B cell (primary cell): ENCODE results near the gene SH3D19. TPM values are rescaled to one million over a fixed set of nuclear protein-coding genes. Genes with fewer than 3 reads are reported as not detected.

Source experiments
- ATAC-seq: fragments of 200-7000 bp; cut with Tn5 transposase; one replicate; pipeline ENCODE4 v1.10.0; 2021; ENCODE audit warnings: low read depth, mild to moderate bottlenecking, moderate number of reproducible peaks, moderate library complexity
- CTCF ChIA-PET: fragments of 350-600 bp; sonication (Branson Sonifier 250); formaldehyde crosslinking; loops from one replicate; lab custom pipeline; 2021; ENCODE audit warnings: antibody characterized with exemption, inconsistent platforms; lab: Charles Lee
- POLR2A ChIA-PET: fragments of 350-600 bp; sonication (Branson Sonifier 250); formaldehyde crosslinking; loops from one replicate; lab custom pipeline; 2021; ENCODE audit warnings: antibody characterized with exemption; lab: Charles Lee
- DNase-seq: peaks from one replicate; pipeline ENCODE4 v3.0.0; 2013
- H2AFZ ChIP-seq: 2 replicates; pipeline ENCODE4 v1.6.1; 2012; ENCODE audit warnings: mild to moderate bottlenecking, low read depth, low read length; ENCODE audit not compliant: insufficient read depth, poor library complexity, severe bottlenecking
- H3K27ac ChIP-seq, 2 donors: 1 replicate in 1 of 2; 2 replicates in 1 of 2; pipeline ENCODE4 v1.5.1; 2012 to 2013; ENCODE audit warnings: low read length in 2 of 2, mild to moderate bottlenecking in 2 of 2, moderate library complexity in 1 of 2
- H3K27me3 ChIP-seq, 4 experiments: fragments of 200-600 bp in 1 of 4; sonication (generic) in 1 of 4; replicated peaks in 1 of 4; 1 replicate in 2 of 4; 2 replicates in 2 of 4; pipeline versions ENCODE4 v1.6.1 to v1.7.0; 2013 to 2016; ENCODE audit warnings: low read length in 3 of 4, mild to moderate bottlenecking in 2 of 4, mixed read lengths in 1 of 4, moderate library complexity in 1 of 4; ENCODE audit not compliant: insufficient read depth in 4 of 4, control insufficient read depth in 3 of 4; ENCODE audit errors: control extremely low read depth in 1 of 4
- H3K36me3 ChIP-seq, 2 experiments: replicated peaks in 1 of 2; 1 replicate in 1 of 2; 2 replicates in 1 of 2; pipeline versions ENCODE4 v1.6.1 to v1.7.1; 2013; ENCODE audit warnings: low read length in 1 of 2; ENCODE audit not compliant: insufficient read depth in 2 of 2, control insufficient read depth in 1 of 2; ENCODE audit errors: control extremely low read depth in 1 of 2, extremely low read depth in 1 of 2
- H3K4me1 ChIP-seq, 2 donors: fragments of 200-600 bp in 1 of 2; sonication (generic) in 1 of 2; 1 replicate in 1 of 2; 2 replicates in 1 of 2; pipeline versions ENCODE4 v1.5.1 to v1.6.1; 2013 to 2017; ENCODE audit warnings: low read length in 2 of 2; ENCODE audit not compliant: control insufficient read depth in 2 of 2, insufficient read depth in 2 of 2
- H3K4me2 ChIP-seq: replicated peaks from 2 replicates; pipeline ENCODE3; 2012; ENCODE audit warnings: mild to moderate bottlenecking, low read depth, low read length; ENCODE audit not compliant: poor library complexity, severe bottlenecking
- H3K4me3 ChIP-seq, 5 experiments: fragments of 200-600 bp in 1 of 5; sonication (generic) in 1 of 5; 1 replicate in 3 of 5; 2 replicates in 2 of 5; pipeline versions ENCODE4 v1.5.1 to v1.7.0; 2011 to 2016; ENCODE audit warnings: low read length in 4 of 5, mild to moderate bottlenecking in 4 of 5, low read depth in 2 of 5, control low read depth in 1 of 5, moderate library complexity in 1 of 5; ENCODE audit not compliant: insufficient read depth in 1 of 5; ENCODE audit errors: control extremely low read depth in 1 of 5, extremely low read depth in 1 of 5
- H3K79me2 ChIP-seq: fragments of 200-600 bp; sonication (generic); one replicate; pipeline ENCODE4 v1.6.0; 2016; ENCODE audit warnings: low read length; ENCODE audit not compliant: control insufficient read depth, insufficient read depth
- H3K9ac ChIP-seq: fragments of 200-600 bp; sonication (generic); 2 replicates; pipeline ENCODE4 v1.6.1; 2017; ENCODE audit warnings: mild to moderate bottlenecking, low read length, moderate library complexity
- H3K9me3 ChIP-seq, 3 donors: one replicate each; pipeline versions ENCODE4 v1.6.1 to v1.7.1; 2013; ENCODE audit warnings: low read length in 2 of 3; ENCODE audit not compliant: control insufficient read depth in 2 of 3, insufficient read depth in 1 of 3; ENCODE audit errors: control extremely low read depth in 1 of 3
- H4K20me1 ChIP-seq: 2 replicates; pipeline ENCODE4 v1.6.0; 2012; ENCODE audit warnings: mild to moderate bottlenecking, low read length; ENCODE audit not compliant: insufficient read depth, control insufficient read depth, poor library complexity, severe bottlenecking
- H3K27ac Mint-ChIP-seq: one replicate; pipeline ENCODE4 v1.8.0; 2021; ENCODE audit warnings: mixed read lengths
- H3K27me3 Mint-ChIP-seq: one replicate; pipeline ENCODE4 v1.8.0; 2021; ENCODE audit warnings: mixed read lengths
- H3K4me1 Mint-ChIP-seq: one replicate; pipeline ENCODE4 v1.8.0; 2021; ENCODE audit warnings: mixed read lengths
- H3K4me3 Mint-ChIP-seq: one replicate; pipeline ENCODE4 v1.8.0; 2021; ENCODE audit warnings: mixed read lengths
- H3K9me3 Mint-ChIP-seq: one replicate; pipeline ENCODE4 v1.8.0; 2022; ENCODE audit warnings: mixed read lengths; ENCODE audit not compliant: insufficient read depth
- CTCF ChIP-seq: fragments of 200-600 bp; IDR thresholded peaks from one replicate; pipeline ENCODE4 v1.8.0; 2022; ENCODE audit warnings: antibody characterized with exemption, mild to moderate bottlenecking
- EZH2 ChIP-seq: IDR thresholded peaks from 2 replicates; pipeline ENCODE4 v1.6.1; 2012; ENCODE audit warnings: borderline replicate concordance, low read depth, mild to moderate bottlenecking, moderate library complexity, low read length; ENCODE audit not compliant: insufficient read depth, poor library complexity, severe bottlenecking
- WGBS: methylation state at CpG from one replicate; pipeline ENCODE4 v1.1.5; 2013; ENCODE audit warnings: missing lambda C conversion rate; ENCODE audit not compliant: insufficient coverage; 5-methylcytosine and 5-hydroxymethylcytosine counted together
- intact Hi-C: fragments of 100-400 bp; cut with micrococcal nuclease; formaldehyde crosslinking; loops from one replicate; pipeline ENCODE4 v1.10.0; 2022
- polyA plus RNA-seq: library from polyadenylated mRNA; depleted of rRNA; stranded (reverse); fragments of >200 nt; gene quantifications from 2 replicates; pipeline ENCODE4 v1.2.3, GENCODE V29; 2012
- total RNA-seq, 2 donors: library from RNA; stranded (reverse); fragments of 120-200 nt in 1 of 2; gene quantifications; 1 replicate in 1 of 2; 2 replicates in 1 of 2; pipeline versions ENCODE4 v1.2.3 to v1.2.4, GENCODE V29; 2013 to 2022

The SH3D19 gene
- total and polyA plus RNA-seq, 2 donors (not counting 1 experiment from before 2014, with no cell fraction given), result 0.01 TPM; not detected in 1

GRCh38 chr4:151242305-151242704 lies 83.1 kb downstream of the SH3D19 start:
- Histone ChIP-seq H3K36me3 (no peaks in the 10 kb centered on the region), H2AFZ (no peak overlapping the region), H3K27ac (no peak overlapping the region), H3K9me3 (no peaks in the 10 kb centered on the region), H3K4me1 (no peaks in the 10 kb centered on the region), H3K79me2 (no peaks in the 10 kb centered on the region), H3K9ac (no peak overlapping the region), H3K27me3 (no peaks in the 10 kb centered on the region), H3K4me2 (no peak overlapping the region), H3K4me3 (no peak overlapping the region), H4K20me1 (no peaks in the 10 kb centered on the region)
- no peak overlapping the region for H3K27ac Mint-ChIP-seq
- H3K9me3 Mint-ChIP-seq, result no peaks in the 10 kb centered on the region
- intact Hi-C loops, result no loop called here
- WGBS, result no CpG with 5 or more reads among the region's 2 CpGs
- ATAC-seq, result no peak
- no peaks in the 10 kb centered on the region for H3K4me1 Mint-ChIP-seq
- TF ChIP-seq EZH2 (no peak), CTCF (no peak)
- no peak overlapping the region for H3K4me3 Mint-ChIP-seq
- peaks cover 9% of the 10 kb centered on the region for H3K27me3 Mint-ChIP-seq
- ChIA-PET POLR2A (no interaction called here), CTCF (no interaction called here)
- DNase-seq, result no peak

- intact Hi-C loops, result no loop called here
- no peaks in the 10 kb centered on the region for H3K36me3 ChIP-seq
- Mint-ChIP-seq H3K4me3 (no peak overlapping the region), H3K27ac (no peak overlapping the region), H3K27me3 (peaks cover 11% of the 10 kb centered on the region), H3K4me1 (no peaks in the 10 kb centered on the region), H3K9me3 (no peaks in the 10 kb centered on the region)
- no peak overlapping the region for H3K4me3 ChIP-seq
- WGBS, result 100% methylated on average over 1 of the region's 3 CpGs
- no peak overlapping the region for H3K9ac ChIP-seq
- ATAC-seq (no peak), DNase-seq (no peak)
- ChIA-PET POLR2A (no interaction called here), CTCF (no interaction called here)
- H4K20me1 ChIP-seq, result no peaks in the 10 kb centered on the region
- no peak overlapping the region for H3K4me2 ChIP-seq
- H3K27me3 ChIP-seq, result no peaks in the 10 kb centered on the region
- TF ChIP-seq EZH2, result no peak
- no peak for TF ChIP-seq CTCF
- H3K9me3 ChIP-seq, result peaks cover 0 to 11% (median 0%) of the 10 kb centered on the region in 3 donors
- no peaks in the 10 kb centered on the region for H3K79me2 ChIP-seq
- H2AFZ ChIP-seq, result no peak overlapping the region
- H3K27ac ChIP-seq, result no peak overlapping the region
- no peaks in the 10 kb centered on the region for H3K4me1 ChIP-seq
Observed at GRCh38 chr4:151239608-151240007, 85.8 kb downstream of the SH3D19 start.
